Activated CD8-positive, alpha-beta memory T cell treated with anti-CD3 and anti-CD28 coated beads for 1 hour (primary cell): ENCODE results near the gene MTERF4.
"Not testable (repeated sequence)": the region's sequence is repeated elsewhere in the genome, so short reads cannot be mapped to it uniquely, and the experiment has no call there.

Experiments used
- DNase-seq, 2 donors: peaks; one replicate each; pipeline ENCODE4 v3.0.0-alpha.2; 2020; ENCODE audit warnings: low read depth in 1 of 2; ENCODE audit errors: extremely low read depth in 1 of 2

Gene MTERF4

DNA sequence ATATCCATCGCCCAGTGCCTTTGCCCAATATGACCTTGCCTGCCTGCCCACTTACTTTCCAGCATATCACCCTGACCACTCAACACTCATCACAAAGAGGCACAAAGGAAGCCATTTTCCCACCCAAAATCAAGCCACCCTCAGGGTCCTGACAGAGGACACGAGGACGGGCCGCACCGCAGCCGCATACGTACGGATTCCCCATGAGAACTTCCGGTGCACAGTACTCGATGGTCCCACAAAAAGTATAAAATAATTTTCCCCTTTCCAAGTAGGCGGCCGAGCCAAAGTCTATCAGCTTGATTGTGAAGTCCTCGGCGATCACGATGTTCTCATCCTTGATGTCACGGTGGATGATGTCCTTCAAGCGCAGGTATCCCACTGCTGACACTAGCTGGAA is 10.0 kb upstream of the MTERF4 start:
- DNase-seq: no peak

GRCh38 chr2:241111440-241111805 is 9.3 kb upstream of the MTERF4 start:
- DNase-seq: no peak

- DNase-seq: no peak
Measured at GRCh38 chr2:241110607-241111439, 8.7 kb upstream of the MTERF4 start.

DNA sequence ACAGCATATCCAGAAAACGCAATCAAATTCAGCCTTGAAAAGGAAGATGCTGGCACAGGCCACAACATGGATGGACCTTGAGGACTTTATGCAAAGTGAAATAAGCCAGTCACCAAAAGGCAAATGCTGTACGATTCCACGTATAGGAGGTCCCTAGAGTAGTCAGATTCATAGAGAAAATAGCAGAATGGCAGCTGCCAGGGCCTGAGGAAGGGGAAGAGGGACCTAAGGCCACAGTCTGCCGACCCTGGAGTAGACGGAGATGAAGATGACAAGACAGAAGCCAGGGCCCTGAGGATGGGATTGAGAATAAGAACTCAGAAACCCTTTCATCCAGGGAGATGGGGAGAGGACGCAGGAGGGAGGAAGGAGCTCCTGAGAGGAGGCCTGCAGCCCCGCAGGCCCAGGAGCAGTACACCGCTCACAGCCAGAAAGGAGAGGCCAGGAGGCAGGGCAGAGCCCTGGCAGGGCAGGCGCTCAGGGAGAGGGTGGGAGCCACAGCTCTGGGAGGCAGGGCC is 8.1 kb upstream of the MTERF4 start:
- DNase-seq: no peak

DNA sequence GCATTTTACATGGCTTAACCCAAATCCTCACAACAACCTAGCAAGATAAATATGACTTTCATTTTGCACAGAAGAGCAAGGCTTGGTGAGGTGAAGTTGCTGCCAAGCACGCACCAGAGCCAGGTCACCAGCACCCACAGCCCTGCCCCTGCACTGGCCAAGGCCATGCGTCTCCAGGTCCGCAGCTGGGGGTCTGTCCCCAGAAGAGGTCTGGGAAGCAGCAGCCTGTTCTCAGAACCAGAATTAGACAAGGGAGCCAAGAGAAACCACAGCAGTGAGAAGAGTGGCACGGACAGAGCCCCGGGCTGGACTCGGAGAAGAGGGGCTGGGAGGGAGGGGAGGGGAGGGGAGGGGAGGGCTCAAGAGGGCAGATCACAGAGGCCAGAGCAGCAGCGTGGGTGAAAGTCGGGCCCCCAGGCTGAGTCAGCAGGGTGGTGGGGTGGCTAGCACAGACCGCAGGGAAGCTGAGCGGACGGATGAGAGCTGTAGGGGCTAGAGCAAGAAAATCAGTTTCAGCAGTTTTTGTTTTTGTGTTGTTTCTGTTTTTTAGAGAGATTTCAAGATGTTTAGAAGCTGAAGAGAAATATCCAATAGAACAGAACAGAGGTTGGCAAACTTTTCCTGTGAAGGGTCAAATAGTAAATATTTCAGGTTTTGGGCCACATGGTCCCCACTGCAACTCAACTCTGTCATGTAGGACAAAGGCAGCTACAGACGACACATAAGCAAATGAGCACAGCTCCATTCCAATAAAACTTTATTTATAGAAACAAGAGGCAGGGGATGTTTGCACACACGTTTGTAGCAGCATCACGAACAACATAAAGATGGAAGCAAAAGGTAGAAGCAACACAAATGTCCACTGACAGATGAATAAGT is 7.4 kb upstream of the MTERF4 start:
- DNase-seq: no peak

DNA sequence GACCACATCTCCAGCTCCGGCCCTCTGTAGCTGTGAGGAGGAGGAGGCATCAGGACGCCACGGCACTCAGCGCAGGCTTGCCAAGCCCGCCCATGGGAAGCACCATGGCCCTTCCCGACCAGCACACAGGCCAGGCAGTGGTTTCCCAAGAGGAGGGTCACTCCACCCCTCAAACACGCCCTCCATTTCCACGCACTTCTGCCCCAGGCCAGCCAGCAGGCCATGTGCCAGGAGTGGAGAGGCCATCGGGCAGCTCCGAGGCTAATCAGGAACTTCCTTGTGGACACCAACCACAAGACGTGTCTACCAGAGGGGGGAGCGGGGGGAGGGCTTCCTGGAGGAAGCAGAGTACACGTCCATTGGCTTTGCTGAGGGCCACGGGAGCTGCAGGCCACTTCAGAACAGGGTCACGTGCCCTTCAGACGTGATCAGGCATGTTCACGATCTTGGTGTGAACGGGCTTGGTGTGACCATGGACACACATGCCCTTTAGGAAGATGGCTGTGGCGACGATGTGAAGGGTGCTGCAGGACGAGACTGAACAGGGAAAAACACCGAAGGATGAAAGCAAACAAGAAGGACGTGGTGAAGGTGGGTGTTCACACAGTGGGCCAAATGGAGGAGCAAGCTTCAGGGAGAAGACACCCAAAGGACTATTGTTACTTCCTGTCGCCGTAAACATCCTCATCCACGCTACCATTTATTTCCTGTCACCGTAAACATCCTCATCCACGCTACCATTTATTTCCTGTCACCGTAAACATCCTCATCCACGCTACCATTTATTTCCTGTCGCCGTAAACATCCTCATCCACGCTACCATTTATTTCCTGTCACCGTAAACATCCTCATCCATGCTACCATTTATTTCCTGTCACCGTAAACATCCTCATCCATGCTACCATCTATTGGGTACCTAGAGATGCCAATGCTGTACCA is 6.5 kb upstream of the MTERF4 start:
- DNase-seq: no peak

DNA sequence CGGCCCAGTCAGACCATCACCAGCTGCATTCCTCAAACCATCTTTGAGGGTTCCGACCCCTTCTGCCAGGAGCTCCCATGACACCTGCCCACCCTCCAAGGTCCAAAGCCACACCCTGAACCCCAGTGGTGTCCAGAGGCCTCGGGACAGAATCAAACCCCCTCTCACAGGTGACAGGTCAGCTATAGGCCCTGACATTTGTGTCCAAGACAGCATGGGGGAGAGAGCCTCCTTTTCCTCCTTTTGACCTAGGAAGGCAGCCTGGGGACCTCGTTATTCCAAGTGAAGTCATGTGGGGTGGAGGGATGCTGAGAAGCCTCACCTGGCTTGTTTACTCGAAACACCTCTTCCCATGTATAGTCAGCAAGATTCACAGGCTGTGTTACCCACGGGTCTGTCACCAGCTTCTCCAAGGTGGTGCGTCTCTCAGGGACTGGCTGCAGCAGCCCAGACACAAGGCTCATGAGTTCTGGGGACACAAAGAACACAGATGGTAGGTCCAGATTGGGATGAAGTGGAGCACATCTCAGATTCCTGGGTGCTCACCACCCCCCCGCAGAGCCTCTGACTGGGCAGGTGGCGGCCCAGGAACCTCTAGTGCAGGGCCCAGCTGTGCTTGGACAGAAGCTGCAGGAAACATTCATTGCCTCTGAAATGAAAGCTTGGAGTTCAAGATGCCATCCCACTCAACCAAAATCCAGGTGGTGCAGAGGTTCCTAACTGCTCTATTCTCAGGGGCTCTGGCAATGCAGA is 5.1 kb upstream of the MTERF4 start:
- no peak for DNase-seq

DNA sequence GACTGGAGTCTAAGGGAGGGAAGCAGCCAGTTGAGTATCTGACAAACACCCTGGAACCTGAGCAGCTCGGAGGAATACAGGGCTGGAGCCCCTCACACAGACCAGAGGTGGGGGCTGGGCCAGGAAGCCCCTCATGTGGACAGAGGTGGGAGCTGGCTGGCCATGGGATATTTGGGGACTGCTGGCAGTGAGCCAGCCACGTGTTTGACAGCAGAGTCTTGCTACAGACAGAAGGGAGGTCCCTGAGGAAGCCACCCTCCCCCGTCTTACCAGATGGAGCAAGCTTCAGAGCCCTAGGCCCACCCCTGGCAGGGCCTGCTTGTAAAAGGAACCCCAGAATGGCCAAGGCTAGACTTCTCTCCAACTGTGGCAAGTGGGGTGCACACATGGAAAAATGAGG is 3.6 kb upstream of the MTERF4 start:
- DNase-seq: no peak

DNA sequence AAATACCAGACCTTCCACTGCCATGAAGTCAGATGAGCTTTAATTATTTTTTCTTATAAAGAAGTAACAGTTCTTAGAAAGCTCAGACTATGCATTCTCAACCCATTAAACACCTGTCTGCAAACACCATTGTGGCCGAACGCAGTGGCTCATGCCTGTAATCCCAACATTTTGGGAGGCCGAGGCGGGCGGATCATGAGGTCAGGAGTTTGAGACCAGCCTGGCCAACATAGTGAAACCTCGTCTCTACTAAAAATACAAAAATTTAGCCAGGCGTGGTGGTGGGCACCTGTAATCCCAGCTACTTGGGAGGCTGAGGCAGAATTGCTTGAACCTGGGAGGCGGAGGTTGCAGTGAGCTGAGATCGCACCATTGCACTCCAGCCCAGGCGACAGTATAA is 2.5 kb upstream of the MTERF4 start:
- not testable (repeated sequence) for DNase-seq

- DNase-seq: no peak
Measured at GRCh38 chr2:241103176-241103595, 1.1 kb upstream of the MTERF4 start.

DNA sequence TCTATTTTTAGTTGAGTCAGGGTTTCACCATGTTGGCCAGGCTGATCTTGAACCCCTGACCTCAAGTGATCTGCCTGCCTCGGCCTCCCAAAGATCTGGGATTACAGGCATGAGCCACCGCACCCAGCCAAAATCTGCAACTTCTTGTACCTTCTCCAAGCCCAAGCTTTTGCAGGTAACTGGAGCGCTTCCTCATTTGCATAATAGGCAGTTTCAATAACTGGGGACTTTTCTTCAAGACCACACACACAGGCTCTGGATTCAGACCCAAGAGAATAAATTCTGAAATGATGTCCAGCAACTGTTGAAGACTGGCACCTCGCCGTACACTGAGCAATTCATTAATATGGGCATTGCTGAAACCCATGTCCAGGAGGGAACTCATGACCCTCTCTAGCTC is 2.8 kb downstream of the MTERF4 start:
- no peak for DNase-seq

DNA sequence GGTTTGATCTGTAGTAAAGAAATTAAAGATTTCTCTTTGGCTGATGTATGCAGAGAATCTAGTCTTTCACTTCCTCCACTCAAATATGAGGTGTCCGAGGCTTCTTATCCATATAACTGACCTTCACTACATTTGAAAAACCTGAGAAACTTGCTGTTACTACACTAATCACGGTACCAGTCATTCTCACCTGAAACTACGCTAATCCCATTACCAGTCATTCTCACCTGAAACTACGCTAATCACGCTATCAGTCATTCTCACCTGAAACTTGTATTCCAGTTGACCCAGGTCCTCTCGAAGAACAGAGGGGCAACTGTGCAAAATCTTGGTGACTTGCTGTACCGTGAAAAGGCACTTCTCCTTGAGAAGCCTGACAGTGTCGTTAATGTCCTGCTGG is 5.1 kb downstream of the MTERF4 start:
- no peak for DNase-seq

GRCh38 chr2:241095594-241096290 is 6.3 kb downstream of the MTERF4 start:
- DNase-seq: no peak

DNA sequence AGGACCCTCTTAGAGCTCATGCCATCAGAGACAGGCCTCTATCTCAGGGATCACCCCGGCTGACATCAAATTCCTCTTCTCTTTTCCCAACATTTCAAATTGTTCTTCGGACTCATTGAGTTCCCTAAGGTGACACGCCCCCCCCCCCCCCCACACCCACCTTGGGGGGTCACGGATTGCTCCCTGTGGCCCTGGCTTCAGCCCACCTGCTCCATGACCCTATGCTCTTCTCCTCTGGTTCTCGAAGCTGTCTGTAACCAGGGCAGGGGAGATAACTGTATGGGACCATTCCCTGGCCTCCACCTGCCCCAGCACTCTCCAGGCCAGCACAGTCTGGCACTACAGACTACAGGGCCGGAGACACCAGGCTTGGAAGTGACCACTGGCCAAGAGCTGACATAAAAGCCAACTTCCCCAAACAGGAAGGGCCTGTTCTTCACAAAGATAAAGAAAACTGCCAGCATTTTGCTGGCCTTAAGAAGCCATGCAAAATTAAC is 7.1 kb downstream of the MTERF4 start:
- DNase-seq: no peak

- DNase-seq: no peak
Measured at GRCh38 chr2:241094172-241094571, 7.9 kb downstream of the MTERF4 start.

DNA sequence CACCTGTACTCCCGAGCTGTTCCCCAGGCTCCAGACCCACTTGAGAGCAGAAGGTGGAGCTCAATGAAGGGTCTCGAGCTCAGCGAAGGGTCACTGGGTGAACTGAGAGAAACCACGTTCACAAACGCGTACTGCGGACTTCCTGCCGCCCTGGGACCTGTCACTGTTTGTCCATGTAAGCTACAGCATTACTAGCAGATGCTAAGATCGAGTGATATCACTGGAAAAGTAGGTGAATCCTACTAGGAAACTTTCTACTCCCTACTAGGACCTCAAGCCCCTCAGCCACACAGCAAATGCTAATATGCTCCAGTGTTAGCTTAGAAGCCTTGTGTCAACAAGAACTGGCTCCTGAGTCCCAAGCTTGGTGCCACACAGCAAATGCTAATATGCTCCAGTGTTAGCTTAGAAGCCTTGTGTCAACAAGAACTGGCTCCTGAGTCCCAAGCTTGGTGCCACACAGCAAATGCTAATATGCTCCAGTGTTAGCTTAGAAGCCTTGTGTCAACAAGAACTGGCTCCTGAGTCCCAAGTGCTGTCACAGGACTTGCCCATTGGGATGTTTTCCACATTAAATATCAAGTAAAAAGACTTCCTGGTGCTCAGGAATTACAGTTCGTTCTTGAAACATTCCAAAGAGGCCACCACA is 8.8 kb downstream of the MTERF4 start:
- DNase-seq: not testable (repeated sequence)

- DNase-seq: no peak
Measured at GRCh38 chr2:241092677-241093076, 9.4 kb downstream of the MTERF4 start.

GRCh38 chr2:241091734-241092445 is 10.2 kb downstream of the MTERF4 start:
- no peak for DNase-seq
